Measurements from ENCODE around the gene TXNDC2. TPM values are rescaled to one million over a fixed set of nuclear protein-coding genes. Genes with fewer than 3 reads are reported as not detected.

The TXNDC2 gene
- total RNA-seq, 1 experiment from 2014 or later, result 0.12 TPM

DNA sequence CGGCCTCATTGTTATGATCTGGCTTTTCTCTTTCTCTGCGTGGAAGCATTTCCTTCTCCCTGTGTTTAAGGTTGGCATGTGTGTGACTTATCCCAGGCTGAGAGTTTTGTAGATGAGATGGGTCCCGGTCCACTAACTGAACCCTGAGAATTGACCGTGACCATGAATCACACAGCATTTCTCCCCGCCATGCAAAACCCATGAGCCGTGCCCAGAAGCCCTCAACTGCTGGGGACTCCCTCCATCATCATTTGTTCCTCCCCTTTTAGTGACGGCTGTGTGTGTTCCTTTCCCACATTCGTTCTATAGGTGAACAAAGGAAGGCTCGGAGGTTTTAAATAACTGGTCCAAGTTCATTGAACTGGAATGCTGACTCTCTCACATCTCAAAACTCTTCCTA lies 30.1 kb upstream of the TXNDC2 start:
- Histone ChIP-seq H4K20me1 (ENCODE audit: insufficient read depth) (no peaks in the 10 kb centered on the region), H3K9me2 (ENCODE audit: insufficient read depth) (no peaks in the 10 kb centered on the region; the same call in 1 of the 2 replicates), H3K27ac (ENCODE audit: low read depth, low read length) (no peak overlapping the region), H3K4me1 (ENCODE audit: control insufficient read depth in 1 of 2, insufficient read depth in 2 of 2, low read length in 2 of 2) (peaks cover 6 to 16% of the 10 kb centered on the region in 2 experiments; a peak in 3 of 4 replicates), H3K4me3 (replicated peaks in 1 of 2; ENCODE audit: low read depth in 1 of 2, low read length in 2 of 2) (no peak overlapping the region), H3K79me2 (ENCODE audit: insufficient read depth, low read length) (no peaks in the 10 kb centered on the region), H3K27me3 (ENCODE audit: insufficient read depth, low read length) (no peaks in the 10 kb centered on the region), H2AFZ (ENCODE audit: low read depth, low read length, poor library complexity, severe bottlenecking) (no peak overlapping the region), H3K36me3 (ENCODE audit: control insufficient read depth in 1 of 2, insufficient read depth in 2 of 2, low read length in 2 of 2) (no peaks in the 10 kb centered on the region), H3K9me3 (ENCODE audit: control insufficient read depth in 1 of 2, insufficient read depth in 1 of 2, low read depth in 1 of 2, low read length in 2 of 2) (peaks cover 0 to 4% of the 10 kb centered on the region in 2 experiments; a peak in 1 of 4 replicates), H3K9ac (ENCODE audit: low read length) (no peak overlapping the region), H3K4me2 (ENCODE audit: low read length) (no peak overlapping the region)
- intact Hi-C loops (cut with micrococcal nuclease), result no loop called here
- DNase-seq (ENCODE audit: low read depth, low spot score) (no peak), ATAC-seq (no peak)
- RAD21 ChIA-PET (ENCODE audit: low non-redundant PET in 1 of 2, low total read pairs in 2 of 2, uncharacterized antibody in 2 of 2, unreplicated experiment in 2 of 2), result no interaction called here
- POLR2A ChIA-PET, result no interaction called here
- TF ChIP-seq, protein P1, sequence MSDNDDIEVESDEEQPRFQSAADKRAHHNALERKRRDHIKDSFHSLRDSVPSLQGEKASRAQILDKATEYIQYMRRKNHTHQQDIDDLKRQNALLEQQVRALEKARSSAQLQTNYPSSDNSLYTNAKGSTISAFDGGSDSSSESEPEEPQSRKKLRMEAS (IDR thresholded peaks at IDR 0.05), result no peak
- TF ChIP-seq RAD21 (IDR thresholded peaks at IDR 0.05; ENCODE audit: low read depth) (no peak), CEBPB (IDR thresholded peaks at IDR 0.05; ENCODE audit: low read depth) (no peak)
- no TSS peak for BruUV-seq (replicated peaks)
- CTCF ChIA-PET, result no interaction called here

DNA sequence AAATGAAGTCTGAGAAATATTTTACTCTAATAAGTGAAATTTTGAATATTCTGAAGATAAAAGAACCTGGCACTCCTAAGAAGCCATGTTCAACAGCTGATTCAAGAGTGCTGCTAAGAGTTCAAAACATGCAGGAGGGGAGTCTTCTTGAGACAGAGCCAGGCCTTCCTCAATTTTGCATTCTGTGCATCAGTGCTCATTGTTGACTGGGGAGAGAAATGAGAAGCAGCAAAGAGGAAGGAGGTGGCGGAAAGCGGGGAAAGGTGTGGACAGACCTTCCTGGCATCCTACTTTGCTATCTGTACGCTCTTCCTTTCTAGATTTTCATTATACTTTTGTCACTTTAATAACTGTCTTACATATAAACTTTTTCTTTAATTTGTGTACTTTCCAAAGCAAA lies 29.7 kb upstream of the TXNDC2 start:
- Histone ChIP-seq H3K36me3 (ENCODE audit: control insufficient read depth in 1 of 2, insufficient read depth in 2 of 2, low read length in 2 of 2) (no peaks in the 10 kb centered on the region), H3K4me1 (ENCODE audit: control insufficient read depth in 1 of 2, insufficient read depth in 2 of 2, low read length in 2 of 2) (peaks cover 6 to 16% of the 10 kb centered on the region in 2 experiments; a peak in 3 of 4 replicates), H3K9ac (ENCODE audit: low read length) (no peak overlapping the region), H3K4me3 (replicated peaks in 1 of 2; ENCODE audit: low read depth in 1 of 2, low read length in 2 of 2) (no peak overlapping the region), H3K27ac (ENCODE audit: low read depth, low read length) (no peak overlapping the region), H3K9me3 (ENCODE audit: control insufficient read depth in 1 of 2, insufficient read depth in 1 of 2, low read depth in 1 of 2, low read length in 2 of 2) (peaks cover 0 to 4% of the 10 kb centered on the region in 2 experiments; a peak in 1 of 4 replicates), H3K27me3 (ENCODE audit: insufficient read depth, low read length) (no peaks in the 10 kb centered on the region), H3K79me2 (ENCODE audit: insufficient read depth, low read length) (no peaks in the 10 kb centered on the region), H2AFZ (ENCODE audit: low read depth, low read length, poor library complexity, severe bottlenecking) (no peak overlapping the region), H3K9me2 (ENCODE audit: insufficient read depth) (no peaks in the 10 kb centered on the region; the same call in 1 of the 2 replicates), H4K20me1 (ENCODE audit: insufficient read depth) (no peaks in the 10 kb centered on the region), H3K4me2 (ENCODE audit: low read length) (no peak overlapping the region)
- ATAC-seq (no peak), DNase-seq (ENCODE audit: low read depth, low spot score) (no peak)
- BruUV-seq (replicated peaks), result no TSS peak
- intact Hi-C loops (cut with micrococcal nuclease), result no loop called here
- ChIA-PET RAD21 (ENCODE audit: low non-redundant PET in 1 of 2, low total read pairs in 2 of 2, uncharacterized antibody in 2 of 2, unreplicated experiment in 2 of 2) (no interaction called here), CTCF (no interaction called here), POLR2A (no interaction called here)
- TF ChIP-seq EGR1 (IDR thresholded peaks at IDR 0.05; ENCODE audit: low read depth), result no peak
- TF ChIP-seq, protein P2, sequence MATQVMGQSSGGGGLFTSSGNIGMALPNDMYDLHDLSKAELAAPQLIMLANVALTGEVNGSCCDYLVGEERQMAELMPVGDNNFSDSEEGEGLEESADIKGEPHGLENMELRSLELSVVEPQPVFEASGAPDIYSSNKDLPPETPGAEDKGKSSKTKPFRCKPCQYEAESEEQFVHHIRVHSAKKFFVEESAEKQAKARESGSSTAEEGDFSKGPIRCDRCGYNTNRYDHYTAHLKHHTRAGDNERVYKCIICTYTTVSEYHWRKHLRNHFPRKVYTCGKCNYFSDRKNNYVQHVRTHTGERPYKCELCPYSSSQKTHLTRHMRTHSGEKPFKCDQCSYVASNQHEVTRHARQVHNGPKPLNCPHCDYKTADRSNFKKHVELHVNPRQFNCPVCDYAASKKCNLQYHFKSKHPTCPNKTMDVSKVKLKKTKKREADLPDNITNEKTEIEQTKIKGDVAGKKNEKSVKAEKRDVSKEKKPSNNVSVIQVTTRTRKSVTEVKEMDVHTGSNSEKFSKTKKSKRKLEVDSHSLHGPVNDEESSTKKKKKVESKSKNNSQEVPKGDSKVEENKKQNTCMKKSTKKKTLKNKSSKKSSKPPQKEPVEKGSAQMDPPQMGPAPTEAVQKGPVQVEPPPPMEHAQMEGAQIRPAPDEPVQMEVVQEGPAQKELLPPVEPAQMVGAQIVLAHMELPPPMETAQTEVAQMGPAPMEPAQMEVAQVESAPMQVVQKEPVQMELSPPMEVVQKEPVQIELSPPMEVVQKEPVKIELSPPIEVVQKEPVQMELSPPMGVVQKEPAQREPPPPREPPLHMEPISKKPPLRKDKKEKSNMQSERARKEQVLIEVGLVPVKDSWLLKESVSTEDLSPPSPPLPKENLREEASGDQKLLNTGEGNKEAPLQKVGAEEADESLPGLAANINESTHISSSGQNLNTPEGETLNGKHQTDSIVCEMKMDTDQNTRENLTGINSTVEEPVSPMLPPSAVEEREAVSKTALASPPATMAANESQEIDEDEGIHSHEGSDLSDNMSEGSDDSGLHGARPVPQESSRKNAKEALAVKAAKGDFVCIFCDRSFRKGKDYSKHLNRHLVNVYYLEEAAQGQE (IDR thresholded peaks at IDR 0.05; ENCODE audit: low read depth), result no peak
- TF ChIP-seq EZH2 (IDR thresholded peaks at IDR 0.05), result no peak
- TF ChIP-seq TCF7L2 (IDR thresholded peaks at IDR 0.05; ENCODE audit: borderline replicate concordance, extremely low read depth, insufficient read depth, insufficient read length), result no peak
- no peak for TF ChIP-seq YY1 (IDR thresholded peaks at IDR 0.05; ENCODE audit: extremely low read depth, insufficient replicate concordance, low read depth, low read length)
- no peak for TF ChIP-seq ZNF274 (IDR thresholded peaks at IDR 0.05; ENCODE audit: low read depth, low read length)
- no peak for TF ChIP-seq CBX3 (IDR thresholded peaks at IDR 0.05; ENCODE audit: low read depth)
- TF ChIP-seq CEBPB (IDR thresholded peaks at IDR 0.05; ENCODE audit: low read depth), result no peak
- TF ChIP-seq EZH2phosphoT487 (IDR thresholded peaks at IDR 0.05; ENCODE audit: borderline replicate concordance), result no peak
- TF ChIP-seq RAD21 (IDR thresholded peaks at IDR 0.05; ENCODE audit: low read depth), result no peak
- no peak for TF ChIP-seq SIN3A (IDR thresholded peaks at IDR 0.05; ENCODE audit: low read depth)
- TF ChIP-seq, protein P3, sequence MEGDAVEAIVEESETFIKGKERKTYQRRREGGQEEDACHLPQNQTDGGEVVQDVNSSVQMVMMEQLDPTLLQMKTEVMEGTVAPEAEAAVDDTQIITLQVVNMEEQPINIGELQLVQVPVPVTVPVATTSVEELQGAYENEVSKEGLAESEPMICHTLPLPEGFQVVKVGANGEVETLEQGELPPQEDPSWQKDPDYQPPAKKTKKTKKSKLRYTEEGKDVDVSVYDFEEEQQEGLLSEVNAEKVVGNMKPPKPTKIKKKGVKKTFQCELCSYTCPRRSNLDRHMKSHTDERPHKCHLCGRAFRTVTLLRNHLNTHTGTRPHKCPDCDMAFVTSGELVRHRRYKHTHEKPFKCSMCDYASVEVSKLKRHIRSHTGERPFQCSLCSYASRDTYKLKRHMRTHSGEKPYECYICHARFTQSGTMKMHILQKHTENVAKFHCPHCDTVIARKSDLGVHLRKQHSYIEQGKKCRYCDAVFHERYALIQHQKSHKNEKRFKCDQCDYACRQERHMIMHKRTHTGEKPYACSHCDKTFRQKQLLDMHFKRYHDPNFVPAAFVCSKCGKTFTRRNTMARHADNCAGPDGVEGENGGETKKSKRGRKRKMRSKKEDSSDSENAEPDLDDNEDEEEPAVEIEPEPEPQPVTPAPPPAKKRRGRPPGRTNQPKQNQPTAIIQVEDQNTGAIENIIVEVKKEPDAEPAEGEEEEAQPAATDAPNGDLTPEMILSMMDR (IDR thresholded peaks at IDR 0.05 in 2 of 3, conservative IDR thresholded peaks at IDR 0.05 in 1 of 3; ENCODE audit: borderline replicate concordance in 1 of 3, insufficient read depth in 1 of 3, low read depth in 2 of 3, low read length in 2 of 3), result no peak
- TF ChIP-seq, protein P1 (IDR thresholded peaks at IDR 0.05), result no peak
- TF ChIP-seq POLR2AphosphoS5 (IDR thresholded peaks at IDR 0.05; ENCODE audit: low read depth, low read length), result no peak
- no peak for TF ChIP-seq SRF (IDR thresholded peaks at IDR 0.05; ENCODE audit: low read depth)

Data from HCT116 (cell line).